Sigmoid colon (tissue), 7 donors: Measurements from ENCODE around the gene FAH. TPM values are rescaled to one million over a fixed set of nuclear protein-coding genes. Genes with fewer than 3 reads are reported as not detected.

Source experiments
- DNase-seq: peaks from one replicate; pipeline ENCODE4 v3.0.0-alpha.2; 2019
- H3K27ac ChIP-seq, 4 donors: fragments of 200-600 bp; sonication (generic); one replicate each; pipeline ENCODE4 v1.5.1; 2016 to 2019; ENCODE audit warnings: mild to moderate bottlenecking in 1 of 4
- H3K27me3 ChIP-seq, 3 donors: fragments of 200-600 bp; sonication (generic); one replicate each; pipeline ENCODE4 v1.5.1; 2019; ENCODE audit warnings: mild to moderate bottlenecking in 1 of 3
- H3K36me3 ChIP-seq, 4 donors: fragments of 200-600 bp; sonication (generic); one replicate each; pipeline ENCODE4 v1.5.1; 2016 to 2019
- H3K4me1 ChIP-seq, 4 donors: fragments of 200-600 bp; sonication (generic); one replicate each; pipeline ENCODE4 v1.5.1; 2017 to 2019
- H3K4me3 ChIP-seq, 4 donors: fragments of 200-600 bp; sonication (generic); one replicate each; pipeline ENCODE4 v1.5.1; 2017 to 2019; ENCODE audit warnings: mild to moderate bottlenecking in 2 of 4, moderate library complexity in 1 of 4
- H3K9me3 ChIP-seq, 4 donors: fragments of 200-600 bp in 3 of 4; sonication (generic) in 3 of 4; one replicate each; pipeline versions ENCODE4 v1.5.1 to v1.6.1; 2013 to 2019
- EP300 ChIP-seq, 4 donors: sonication (generic); formaldehyde crosslinking; IDR thresholded peaks; one replicate each; pipeline ENCODE4 v1.6.1; 2017; ENCODE audit warnings: antibody characterized with exemption in 4 of 4
- POLR2A ChIP-seq, 2 donors: fragments of 450-650 bp; IDR thresholded peaks; one replicate each; pipeline ENCODE4 v1.6.1; 2016; ENCODE audit warnings: antibody characterized with exemption in 2 of 2, mild to moderate bottlenecking in 2 of 2, moderate library complexity in 2 of 2
- POLR2AphosphoS5 ChIP-seq, 4 donors: sonication (generic); formaldehyde crosslinking; IDR thresholded peaks; one replicate each; pipeline ENCODE4 v1.6.1; 2017; ENCODE audit warnings: antibody characterized with exemption in 4 of 4
- WGBS, 2 donors: extraction: QIAGEN DNeasy Blood & Tissue Kit; methylation state at CpG; one replicate each; pipeline ENCODE4 v1.1.7; 2013; 5-methylcytosine and 5-hydroxymethylcytosine counted together
- intact Hi-C: fragments of 100-400 bp; cut with DNase I; formaldehyde crosslinking; loops from one replicate; pipeline ENCODE4 v1.15.1; 2023
- polyA plus RNA-seq, 3 donors: library from polyadenylated mRNA; stranded (reverse); fragments of 200-250 nt; gene quantifications; one replicate each; pipeline ENCODE4 v1.2.3, GENCODE V29; 2013
- total RNA-seq, 4 donors: library from RNA; depleted of rRNA; stranded (reverse); fragments of >200 nt; gene quantifications; one replicate each; pipeline ENCODE4 v1.1.0, GENCODE V29; 2016
- TF ChIP-seq, protein P1 (sequence below), 4 experiments: fragments of 450-650 bp in 3 of 4; fragments of 200-600 bp in 1 of 4; IDR thresholded peaks; one replicate each; pipeline ENCODE4 v1.5.1; 2016 to 2019; ENCODE audit warnings: antibody characterized with exemption in 4 of 4, mild to moderate bottlenecking in 3 of 4, moderate library complexity in 2 of 4
- donor health status: healthy with polysubstance abuse.
- donor health status: Bipolar disorder and iron deficiency.
- donor health status: healthy.

Gene FAH
- total and polyA plus RNA-seq, 7 donors, result 11.4 to 23.5 (median 14.4) TPM

DNA sequence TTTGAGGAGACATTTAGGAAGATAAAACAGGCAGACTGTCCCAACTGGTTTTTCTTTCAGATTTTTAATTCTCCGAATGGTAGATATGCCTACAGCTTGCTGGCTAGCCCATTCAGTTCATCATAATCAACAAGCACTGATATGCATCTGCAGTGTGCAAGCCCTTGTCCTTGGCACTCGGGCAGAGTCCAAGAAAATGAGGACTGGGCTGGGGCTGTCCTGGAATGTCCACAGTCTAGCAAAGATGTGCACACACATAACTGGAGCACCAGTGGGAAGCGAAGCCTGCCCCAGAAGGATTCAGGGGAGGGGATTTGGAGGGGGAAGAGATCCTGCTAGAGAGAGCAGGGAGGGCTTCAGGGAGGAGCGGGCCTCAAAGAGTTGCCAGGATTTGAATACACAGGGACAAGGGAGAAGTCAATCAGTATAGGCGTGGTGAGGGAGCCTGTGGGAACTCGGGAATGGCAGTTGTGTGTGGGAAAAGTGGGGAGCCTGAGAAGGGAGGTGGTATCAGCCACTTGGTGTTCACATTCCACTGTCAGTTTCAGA, 8.7 kb downstream of the FAH start:
- Histone ChIP-seq H3K27ac (peak overlapping the region in 2 of 4 donors; percentile 56 to 69), H3K9me3 (no peaks in the 10 kb centered on the region), H3K4me1 (peaks cover 0 to 33% (median 9%) of the 10 kb centered on the region in 4 donors), H3K4me3 (no peak overlapping the region), H3K36me3 (peaks cover 0 to 11% (median 0%) of the 10 kb centered on the region in 4 donors), H3K27me3 (no peaks in the 10 kb centered on the region)
- DNase-seq, result peak; percentile 48
- 88 to 90% methylated on average over 6 of the region's 6 CpGs for WGBS, 2 donors
- TF ChIP-seq POLR2AphosphoS5 (IDR thresholded peaks at IDR 0.05) (no peak), POLR2A (IDR thresholded peaks at IDR 0.05) (no peak), EP300 (IDR thresholded peaks at IDR 0.05) (no peak)
- TF ChIP-seq, protein P1, sequence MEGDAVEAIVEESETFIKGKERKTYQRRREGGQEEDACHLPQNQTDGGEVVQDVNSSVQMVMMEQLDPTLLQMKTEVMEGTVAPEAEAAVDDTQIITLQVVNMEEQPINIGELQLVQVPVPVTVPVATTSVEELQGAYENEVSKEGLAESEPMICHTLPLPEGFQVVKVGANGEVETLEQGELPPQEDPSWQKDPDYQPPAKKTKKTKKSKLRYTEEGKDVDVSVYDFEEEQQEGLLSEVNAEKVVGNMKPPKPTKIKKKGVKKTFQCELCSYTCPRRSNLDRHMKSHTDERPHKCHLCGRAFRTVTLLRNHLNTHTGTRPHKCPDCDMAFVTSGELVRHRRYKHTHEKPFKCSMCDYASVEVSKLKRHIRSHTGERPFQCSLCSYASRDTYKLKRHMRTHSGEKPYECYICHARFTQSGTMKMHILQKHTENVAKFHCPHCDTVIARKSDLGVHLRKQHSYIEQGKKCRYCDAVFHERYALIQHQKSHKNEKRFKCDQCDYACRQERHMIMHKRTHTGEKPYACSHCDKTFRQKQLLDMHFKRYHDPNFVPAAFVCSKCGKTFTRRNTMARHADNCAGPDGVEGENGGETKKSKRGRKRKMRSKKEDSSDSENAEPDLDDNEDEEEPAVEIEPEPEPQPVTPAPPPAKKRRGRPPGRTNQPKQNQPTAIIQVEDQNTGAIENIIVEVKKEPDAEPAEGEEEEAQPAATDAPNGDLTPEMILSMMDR (IDR thresholded peaks at IDR 0.05), result no peak
- intact Hi-C loops, result no loop called here

GRCh38 chr15:80162059-80162554, 9.3 kb downstream of the FAH start:
- peak; percentile 77 for DNase-seq
- H3K27ac ChIP-seq, result peak overlapping the region in 2 of 4 donors; percentile 56 to 69
- 71 to 74% methylated on average over 6 of the region's 6 CpGs for WGBS, 2 donors
- no peaks in the 10 kb centered on the region for H3K9me3 ChIP-seq
- TF ChIP-seq POLR2AphosphoS5 (IDR thresholded peaks at IDR 0.05) (peak in 3 of 4 donors; percentile 59 to 93 (median 77)), POLR2A (IDR thresholded peaks at IDR 0.05) (no peak), EP300 (IDR thresholded peaks at IDR 0.05) (peak in 1 of 4 donors; percentile 86)
- TF ChIP-seq, protein P1 (IDR thresholded peaks at IDR 0.05), result no peak
- peaks cover 0 to 11% (median 0%) of the 10 kb centered on the region in 4 donors for H3K36me3 ChIP-seq
- peaks cover 0 to 33% (median 9%) of the 10 kb centered on the region in 4 donors for H3K4me1 ChIP-seq
- no peaks in the 10 kb centered on the region for H3K27me3 ChIP-seq
- H3K4me3 ChIP-seq, result no peak overlapping the region
- intact Hi-C loops, result no loop called here

DNA sequence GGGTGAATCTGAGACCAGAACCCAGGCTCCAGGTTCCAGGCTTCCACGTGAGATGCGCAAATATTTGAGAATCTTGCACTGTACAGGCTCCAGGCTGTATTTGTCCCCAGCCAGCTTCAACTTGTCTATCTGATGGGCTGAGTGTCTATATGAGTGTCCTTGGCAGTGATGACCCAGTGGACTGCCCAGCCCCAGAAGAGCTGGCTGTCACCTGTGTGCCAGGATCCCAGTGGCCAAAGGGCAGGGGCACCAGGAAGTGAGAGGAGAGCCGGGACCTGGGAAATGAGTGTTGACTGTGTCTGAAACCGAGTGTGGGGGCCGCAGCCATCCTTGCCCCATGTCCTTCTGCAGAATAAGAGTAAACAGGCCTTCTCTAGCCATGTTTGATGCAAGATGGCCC, 10.4 kb downstream of the FAH start:
- TF ChIP-seq, protein P1 (IDR thresholded peaks at IDR 0.05), result no peak
- TF ChIP-seq POLR2AphosphoS5 (IDR thresholded peaks at IDR 0.05), result no peak
- TF ChIP-seq EP300 (IDR thresholded peaks at IDR 0.05), result no peak
- TF ChIP-seq POLR2A (IDR thresholded peaks at IDR 0.05), result no peak
- intact Hi-C loops, result no loop called here
- Histone ChIP-seq H3K36me3 (peaks cover 0 to 10% (median 0%) of the 10 kb centered on the region in 4 donors), H3K27ac (peak overlapping the region in 1 of 4 donors; percentile 69), H3K27me3 (no peaks in the 10 kb centered on the region), H3K4me1 (peaks cover 0 to 33% (median 9%) of the 10 kb centered on the region in 4 donors), H3K4me3 (no peak overlapping the region), H3K9me3 (no peaks in the 10 kb centered on the region)
- WGBS, 2 donors, result 92 to 94% methylated on average over 5 of the region's 5 CpGs
- peak; percentile 51 for DNase-seq

GRCh38 chr15:80163897-80164296, 11.1 kb downstream of the FAH start:
- Histone ChIP-seq H3K27ac (no peak overlapping the region), H3K9me3 (no peaks in the 10 kb centered on the region), H3K4me1 (peaks cover 0 to 33% (median 9%) of the 10 kb centered on the region in 4 donors), H3K27me3 (no peaks in the 10 kb centered on the region), H3K36me3 (peaks cover 0 to 9% (median 0%) of the 10 kb centered on the region in 4 donors), H3K4me3 (no peak overlapping the region)
- DNase-seq, result no peak
- WGBS, 2 donors, result 91 to 94% methylated on average over 1 of the region's 1 CpG
- intact Hi-C loops, result no loop called here
- TF ChIP-seq, protein P1 (IDR thresholded peaks at IDR 0.05), result no peak
- TF ChIP-seq EP300 (IDR thresholded peaks at IDR 0.05), result no peak
- no peak for TF ChIP-seq POLR2AphosphoS5 (IDR thresholded peaks at IDR 0.05)
- no peak for TF ChIP-seq POLR2A (IDR thresholded peaks at IDR 0.05)
